Activated T-cell treated with anti-CD3 and anti-CD28 coated beads, Interleukin-2, amount 50 U/mL, for 72 hours (primary cell): ENCODE measurements around the gene CDC42BPA. TPM values are rescaled to one million over a fixed set of nuclear protein-coding genes. Genes with fewer than 3 reads are reported as not detected.

Experiments used
- ATAC-seq, 2 donors: fragments of 150-1000 bp; cut with Tn5 transposase; replicated peaks in 1 of 2; 2 replicates each; pipeline ENCODE4 v1.10.0; 2021; ENCODE audit warnings: moderate library complexity in 2 of 2, mild to moderate bottlenecking in 1 of 2
- DNase-seq, 2 donors: peaks; one replicate each; pipeline ENCODE4 v3.0.0; 2021 to 2022; ENCODE audit warnings: mixed read lengths in 1 of 2
- H3K27ac Mint-ChIP-seq: one replicate; pipeline ENCODE4 v1.8.0; 2022; ENCODE audit warnings: mild to moderate bottlenecking, moderate library complexity, mixed read lengths
- H3K27me3 Mint-ChIP-seq: one replicate; pipeline ENCODE4 v1.8.0; 2022; ENCODE audit warnings: low read depth, mixed read lengths
- H3K36me3 Mint-ChIP-seq, 2 donors: one replicate each; pipeline ENCODE4 v1.8.0; 2022; ENCODE audit warnings: mixed read lengths in 2 of 2, mild to moderate bottlenecking in 1 of 2; ENCODE audit not compliant: insufficient read depth in 2 of 2
- H3K4me1 Mint-ChIP-seq: one replicate; pipeline ENCODE4 v1.8.0; 2022; ENCODE audit warnings: low read depth, mixed read lengths
- H3K4me3 Mint-ChIP-seq, 2 donors: one replicate each; pipeline ENCODE4 v1.8.0; 2022; ENCODE audit warnings: mild to moderate bottlenecking in 2 of 2, mixed read lengths in 2 of 2, moderate library complexity in 2 of 2
- H3K9me3 Mint-ChIP-seq, 2 donors: one replicate each; pipeline ENCODE4 v1.8.0; 2022; ENCODE audit warnings: mixed read lengths in 2 of 2
- total RNA-seq, 2 donors: library from RNA; stranded (reverse); gene quantifications; one replicate each; pipeline ENCODE4 v1.2.3, GENCODE V29; 2022

The CDC42BPA gene
- total RNA-seq, 2 donors from 2014 or later = 6.2 to 11.6 TPM

DNA sequence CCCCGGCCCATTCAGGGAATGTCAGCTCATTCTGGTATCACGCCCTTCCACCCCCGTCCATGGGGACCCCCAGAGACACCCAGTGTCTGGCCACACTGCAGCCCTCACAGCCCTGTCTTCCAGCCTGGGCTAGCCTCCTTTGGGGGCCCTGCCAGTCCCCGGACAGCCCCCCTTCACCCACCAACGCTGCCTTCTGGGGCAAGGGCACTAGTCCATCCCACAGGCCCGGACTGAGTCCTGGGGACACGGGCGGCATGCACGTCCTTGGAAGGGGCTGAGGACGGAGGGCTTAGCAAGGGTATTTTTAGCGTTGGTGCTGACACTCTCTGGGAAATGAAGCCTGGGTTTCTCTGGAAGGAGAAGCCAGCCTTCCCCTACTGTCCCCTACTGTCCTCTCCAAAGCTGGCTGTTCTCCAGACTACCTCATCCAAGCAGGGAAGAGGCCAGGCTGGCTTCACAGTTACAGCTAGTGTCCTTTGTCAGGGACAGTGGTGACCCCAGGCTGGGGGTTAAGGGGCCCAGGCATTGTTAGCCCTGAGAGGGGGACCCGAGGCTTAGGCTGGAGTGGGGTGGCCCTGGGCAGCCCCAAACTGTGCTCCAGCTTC lies 338.7 kb downstream of the CDC42BPA start:
- H3K4me1 Mint-ChIP-seq = no peaks in the 10 kb centered on the region
- ATAC-seq (no peak), DNase-seq (no peak)
- no peak overlapping the region for H3K4me3 Mint-ChIP-seq
- no peaks in the 10 kb centered on the region for H3K27me3 Mint-ChIP-seq
- H3K36me3 Mint-ChIP-seq = peaks cover 0 to 4% of the 10 kb centered on the region in 2 donors
- no peak overlapping the region for H3K27ac Mint-ChIP-seq
- H3K9me3 Mint-ChIP-seq = no peaks in the 10 kb centered on the region

DNA sequence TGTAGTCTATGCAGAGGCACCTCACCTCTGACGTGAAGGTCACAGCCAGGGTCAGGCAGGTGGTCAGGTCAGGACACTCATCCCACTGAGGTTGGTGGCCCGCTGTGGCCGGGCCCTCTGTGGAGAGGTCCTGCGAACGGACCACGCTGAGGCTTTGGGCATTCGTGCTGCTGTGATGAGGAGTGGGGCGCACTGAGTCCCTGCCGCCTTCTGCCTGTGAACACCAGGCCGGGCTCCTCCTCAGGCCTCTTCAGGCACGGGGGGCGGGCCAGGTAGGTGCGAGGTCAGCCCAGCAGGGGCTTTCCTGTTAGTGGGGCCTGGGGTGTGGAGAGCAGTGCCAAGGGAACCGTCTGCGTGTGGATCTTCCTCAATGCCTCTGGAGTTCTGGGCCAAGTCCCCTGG lies 339.2 kb downstream of the CDC42BPA start:
- no peak for DNase-seq
- H3K27me3 Mint-ChIP-seq = no peaks in the 10 kb centered on the region
- H3K27ac Mint-ChIP-seq = no peak overlapping the region
- no peaks in the 10 kb centered on the region for H3K9me3 Mint-ChIP-seq
- peaks cover 0 to 4% of the 10 kb centered on the region in 2 donors for H3K36me3 Mint-ChIP-seq
- H3K4me1 Mint-ChIP-seq = no peaks in the 10 kb centered on the region
- no peak overlapping the region for H3K4me3 Mint-ChIP-seq
- ATAC-seq = no peak

DNA sequence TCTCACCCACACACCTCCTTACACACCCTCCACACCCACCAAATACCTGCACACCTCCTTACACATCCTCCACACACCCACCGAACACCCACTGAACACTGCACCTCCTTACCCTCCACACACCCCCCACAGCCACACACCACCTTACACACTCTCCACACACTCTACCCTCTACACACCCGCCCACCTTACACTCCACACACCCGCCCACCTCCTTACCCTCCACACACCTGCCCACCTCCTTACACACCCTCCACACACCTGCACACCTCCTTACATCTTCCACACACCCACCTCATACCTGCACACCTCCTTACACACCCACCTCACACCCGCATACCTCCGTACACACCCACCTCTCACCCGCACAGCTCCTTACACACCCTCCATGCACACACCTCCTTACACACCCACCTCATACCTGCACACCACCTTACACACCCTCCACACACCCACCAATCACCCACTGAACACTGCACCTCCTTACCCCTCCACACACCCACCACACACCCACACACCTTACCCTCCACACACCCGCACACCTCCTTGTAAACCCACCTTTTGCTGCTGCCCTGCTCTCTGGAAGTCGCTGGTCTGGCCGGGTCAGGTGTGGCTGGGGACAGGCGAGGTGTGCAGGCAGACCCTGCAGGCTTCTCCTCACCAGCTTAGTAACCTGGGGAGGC lies 339.7 kb downstream of the CDC42BPA start:
- ATAC-seq (no peak), DNase-seq (no peak)
- H3K27ac Mint-ChIP-seq = no peak overlapping the region
- H3K27me3 Mint-ChIP-seq = no peaks in the 10 kb centered on the region
- no peak overlapping the region for H3K4me3 Mint-ChIP-seq
- peaks cover 0 to 4% of the 10 kb centered on the region in 2 donors for H3K36me3 Mint-ChIP-seq
- no peaks in the 10 kb centered on the region for H3K9me3 Mint-ChIP-seq
- H3K4me1 Mint-ChIP-seq = no peaks in the 10 kb centered on the region

DNA sequence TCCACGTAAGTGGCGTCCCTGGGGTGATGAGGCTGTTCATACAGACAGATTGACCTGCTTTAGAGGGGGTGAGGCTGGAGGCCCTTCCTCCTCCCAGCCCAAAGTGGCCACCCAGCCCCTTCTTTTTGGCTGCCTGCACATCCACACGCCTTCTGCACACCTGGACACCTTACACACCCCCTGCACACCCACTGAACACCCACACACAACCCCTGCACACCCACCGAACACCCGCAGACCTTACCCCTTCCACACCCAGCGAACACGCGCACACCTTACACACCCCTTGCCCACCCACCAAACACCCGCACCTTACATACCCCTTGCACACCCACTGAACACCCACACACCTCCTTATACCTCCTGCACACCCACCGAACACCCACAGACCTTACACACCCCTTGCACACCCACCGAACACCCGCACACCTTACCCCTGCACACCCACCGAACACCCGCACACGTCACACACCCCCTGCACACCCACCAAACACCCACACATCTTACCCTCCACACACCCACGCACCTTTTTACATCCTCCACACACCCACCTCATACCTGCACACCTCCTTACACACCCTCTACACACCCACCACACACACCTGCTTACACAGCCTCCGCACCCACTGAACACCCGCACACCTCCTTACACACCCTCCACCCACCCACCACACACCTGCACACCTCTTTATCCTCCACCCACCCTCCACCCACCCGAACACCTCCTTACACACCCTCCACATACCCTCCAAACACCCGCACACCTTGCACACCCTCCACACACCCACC lies 340.5 kb downstream of the CDC42BPA start:
- H3K27me3 Mint-ChIP-seq = no peaks in the 10 kb centered on the region
- ATAC-seq (no peak), DNase-seq (no peak)
- no peak overlapping the region for H3K4me3 Mint-ChIP-seq
- H3K36me3 Mint-ChIP-seq = peaks cover 0 to 4% of the 10 kb centered on the region in 2 donors
- no peak overlapping the region for H3K27ac Mint-ChIP-seq
- H3K9me3 Mint-ChIP-seq = no peaks in the 10 kb centered on the region
- no peaks in the 10 kb centered on the region for H3K4me1 Mint-ChIP-seq

DNA sequence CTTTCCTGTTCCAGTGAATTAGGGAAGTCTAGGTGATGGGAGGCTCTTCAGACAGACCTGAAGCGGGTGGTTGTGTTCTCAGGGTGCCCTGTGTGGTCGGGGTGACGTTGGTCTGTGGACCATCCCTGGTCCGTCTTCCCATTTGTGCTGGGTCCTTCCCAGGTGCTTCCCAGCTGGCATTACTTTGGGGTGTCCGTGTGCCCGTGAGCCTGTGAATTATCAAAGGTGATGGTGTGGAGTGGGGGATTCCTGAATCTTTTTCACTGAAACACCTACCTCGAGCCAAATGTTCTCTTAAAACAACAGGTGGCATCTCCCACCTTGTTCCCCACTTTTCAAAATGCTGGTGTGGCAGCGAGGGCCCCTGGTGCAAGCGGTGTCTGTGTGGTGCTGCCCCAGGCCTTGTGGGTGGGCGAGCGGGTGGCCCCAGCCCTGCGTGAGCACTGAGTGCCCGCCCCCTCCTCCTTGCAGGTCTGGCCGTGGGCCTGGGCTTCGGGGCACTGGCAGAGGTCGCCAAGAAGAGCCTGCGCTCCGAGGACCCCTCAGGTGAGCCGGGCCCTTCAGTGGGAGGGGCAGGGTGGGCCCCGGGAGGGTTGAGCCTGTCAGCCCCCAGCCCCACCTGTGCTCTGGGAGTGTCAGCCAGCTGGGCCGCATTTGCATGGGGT lies 341.2 kb downstream of the CDC42BPA start:
- H3K27ac Mint-ChIP-seq = no peak overlapping the region
- DNase-seq (no peak), ATAC-seq (no peak)
- H3K27me3 Mint-ChIP-seq = no peaks in the 10 kb centered on the region
- H3K9me3 Mint-ChIP-seq = no peaks in the 10 kb centered on the region
- H3K36me3 Mint-ChIP-seq = peaks cover 0 to 4% of the 10 kb centered on the region in 2 donors
- H3K4me1 Mint-ChIP-seq = no peaks in the 10 kb centered on the region
- H3K4me3 Mint-ChIP-seq = no peak overlapping the region

DNA sequence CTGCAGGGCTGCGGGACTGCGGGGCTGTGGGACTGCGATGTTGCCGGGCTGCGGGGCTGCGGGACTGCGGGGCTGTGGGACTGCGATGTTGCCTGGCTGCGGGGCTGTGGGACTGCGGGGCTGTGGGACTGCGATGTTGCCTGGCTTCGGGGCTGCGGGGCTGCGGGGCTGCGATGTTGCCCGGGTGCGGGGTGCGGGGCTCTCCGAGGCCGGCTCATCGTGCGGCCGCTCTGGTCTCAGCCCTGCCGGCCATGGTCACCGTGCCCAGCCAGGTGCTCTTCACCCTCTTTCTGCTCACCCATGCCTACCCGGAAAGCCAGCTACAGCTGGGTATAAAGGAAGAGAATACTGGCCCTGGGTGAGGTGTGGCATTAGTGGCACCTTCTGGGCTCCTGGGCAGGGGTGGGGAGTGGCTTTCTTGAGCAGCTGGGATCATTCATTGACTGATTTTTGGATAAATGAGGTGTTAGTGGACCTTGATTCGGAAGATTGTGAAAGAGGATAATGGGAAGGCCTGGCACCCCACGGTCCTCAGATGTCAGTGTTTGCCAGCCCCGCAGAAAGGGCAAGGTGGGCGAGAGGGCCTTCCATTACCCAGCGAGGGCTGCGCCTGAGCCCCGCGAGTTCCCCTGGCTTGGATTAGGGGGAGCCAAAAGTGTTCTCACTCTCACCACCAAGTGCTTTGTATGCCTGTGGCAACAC lies 341.9 kb downstream of the CDC42BPA start:
- Mint-ChIP-seq H3K27me3 (no peaks in the 10 kb centered on the region), H3K9me3 (peaks cover 4 to 6% of the 10 kb centered on the region in 2 donors), H3K27ac (no peak overlapping the region), H3K4me1 (no peaks in the 10 kb centered on the region), H3K36me3 (peaks cover 6 to 10% of the 10 kb centered on the region in 2 donors), H3K4me3 (no peak overlapping the region)
- ATAC-seq (no peak), DNase-seq (no peak)

DNA sequence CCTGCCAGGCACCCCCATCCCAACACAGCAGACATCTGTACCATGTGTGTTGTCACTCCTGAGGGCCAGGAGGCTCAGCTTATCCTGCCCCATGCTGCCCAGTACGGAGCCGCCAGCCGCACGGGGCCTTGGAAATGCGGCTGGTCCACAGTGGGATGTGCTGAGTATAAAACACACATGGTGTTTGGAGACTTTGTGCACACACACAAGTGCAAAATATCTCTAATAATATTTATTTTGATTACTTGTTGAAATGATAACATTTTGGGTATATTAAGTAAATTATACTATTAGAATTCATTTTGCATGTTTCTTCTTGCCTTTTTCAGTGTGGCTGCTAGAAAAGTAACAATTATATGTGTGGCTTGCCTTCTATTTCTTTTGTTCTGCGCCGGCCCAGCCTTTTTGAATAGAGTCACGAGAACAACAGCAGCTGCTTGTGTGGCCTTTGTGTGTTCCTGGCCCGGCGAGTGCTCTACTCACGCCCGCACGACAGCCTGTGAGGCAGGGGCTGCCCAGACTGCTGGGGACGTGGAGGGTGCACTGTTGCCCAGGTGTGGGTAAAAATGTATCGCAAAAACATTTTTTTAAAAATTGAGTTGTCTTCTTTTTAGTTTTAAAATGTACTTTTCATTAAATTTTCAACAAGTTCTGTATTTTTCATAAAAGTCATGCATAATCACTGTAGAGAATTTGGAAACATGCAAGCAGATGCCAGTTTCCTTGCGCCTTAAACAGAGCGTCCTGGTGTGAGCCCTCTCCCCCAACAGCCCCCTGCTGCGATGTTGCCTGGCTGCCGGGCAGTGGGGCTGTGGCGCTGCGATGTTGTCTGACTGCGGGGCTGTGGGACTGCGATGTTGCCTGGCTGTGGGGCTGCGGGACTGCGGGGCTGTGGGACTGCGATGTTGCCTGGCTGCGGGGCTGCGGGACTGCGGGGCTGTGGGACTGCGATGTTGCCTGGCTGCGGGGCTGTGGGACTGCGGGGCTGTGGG lies 342.7 kb downstream of the CDC42BPA start:
- DNase-seq (no peak), ATAC-seq (no peak)
- no peaks in the 10 kb centered on the region for H3K27me3 Mint-ChIP-seq
- no peak overlapping the region for H3K27ac Mint-ChIP-seq
- H3K4me3 Mint-ChIP-seq = no peak overlapping the region
- H3K4me1 Mint-ChIP-seq = no peaks in the 10 kb centered on the region
- peaks cover 4 to 6% of the 10 kb centered on the region in 2 donors for H3K9me3 Mint-ChIP-seq
- peaks cover 8 to 10% of the 10 kb centered on the region in 2 donors for H3K36me3 Mint-ChIP-seq

DNA sequence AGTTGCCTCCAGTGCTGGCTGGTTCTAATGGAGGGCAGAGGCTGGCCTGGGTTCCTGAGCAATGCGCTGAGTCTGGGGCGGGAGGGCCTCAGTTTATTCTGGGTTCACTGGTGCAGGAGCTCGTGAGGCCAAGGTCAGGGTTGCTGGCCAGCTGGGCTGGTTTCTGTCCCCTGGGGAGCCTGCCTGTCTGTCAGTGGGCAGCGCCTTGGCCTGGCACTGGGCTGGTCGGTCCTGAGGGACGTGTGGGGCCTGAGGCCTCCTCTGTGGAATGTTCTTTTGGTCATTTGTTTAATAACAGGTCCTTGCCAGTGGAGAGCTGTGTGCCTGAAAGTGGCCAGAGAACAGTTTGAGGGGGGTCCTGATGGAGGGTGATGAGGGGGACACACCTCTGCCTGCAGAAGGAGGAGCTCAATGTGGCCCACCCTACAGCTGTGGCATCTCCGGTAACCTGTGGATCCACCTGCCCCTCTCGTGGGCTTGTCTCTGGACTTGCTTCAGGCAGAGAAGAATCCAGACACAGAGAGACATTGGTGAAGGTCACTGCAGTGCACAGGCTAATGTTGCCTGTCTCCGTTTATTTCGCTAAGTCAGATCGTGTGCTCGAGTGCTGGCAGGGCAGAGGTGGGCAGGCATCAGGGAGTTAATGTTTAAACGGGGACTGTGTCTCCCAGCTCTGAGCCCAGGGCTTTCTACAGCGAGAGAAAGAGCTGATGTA lies 343.6 kb downstream of the CDC42BPA start:
- Mint-ChIP-seq H3K27ac (no peak overlapping the region), H3K4me3 (no peak overlapping the region), H3K27me3 (no peaks in the 10 kb centered on the region), H3K36me3 (peaks cover 10% of the 10 kb centered on the region in 2 donors), H3K4me1 (no peaks in the 10 kb centered on the region), H3K9me3 (peaks cover 4 to 6% of the 10 kb centered on the region in 2 donors)
- DNase-seq = no peak
- ATAC-seq = no peak

DNA sequence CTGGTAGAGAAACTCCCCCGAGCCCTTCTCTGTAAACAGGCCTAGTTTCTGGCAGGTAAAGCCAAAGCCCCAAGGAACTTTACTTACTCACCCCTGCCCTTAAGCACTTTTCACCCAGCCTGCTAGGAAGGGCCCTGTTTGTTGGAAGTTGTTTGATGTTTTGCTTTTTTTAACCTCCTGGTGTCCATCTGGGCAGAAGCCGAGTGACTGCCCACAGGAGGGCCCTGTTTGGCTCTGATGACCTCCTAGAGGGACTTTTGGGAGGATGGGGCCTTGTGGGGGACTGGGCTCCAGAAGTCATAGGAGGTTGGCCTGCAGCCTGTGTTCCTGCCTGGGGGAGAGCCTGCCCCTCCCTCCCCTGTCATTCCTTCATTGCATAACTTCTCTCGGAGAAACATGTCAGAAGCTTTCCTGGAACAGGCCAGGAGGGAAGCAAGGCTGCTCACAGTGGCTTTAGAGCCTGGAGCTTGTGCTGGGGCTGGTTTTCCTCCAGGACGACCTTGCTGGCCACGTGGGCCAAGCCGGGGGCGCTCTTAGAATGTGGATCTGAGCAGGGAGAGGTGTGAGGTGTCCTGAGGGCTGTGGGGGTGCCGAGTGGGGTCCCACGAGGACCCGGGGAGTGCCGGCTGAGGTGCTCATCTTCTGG lies 344.3 kb downstream of the CDC42BPA start:
- no peak for DNase-seq

DNA sequence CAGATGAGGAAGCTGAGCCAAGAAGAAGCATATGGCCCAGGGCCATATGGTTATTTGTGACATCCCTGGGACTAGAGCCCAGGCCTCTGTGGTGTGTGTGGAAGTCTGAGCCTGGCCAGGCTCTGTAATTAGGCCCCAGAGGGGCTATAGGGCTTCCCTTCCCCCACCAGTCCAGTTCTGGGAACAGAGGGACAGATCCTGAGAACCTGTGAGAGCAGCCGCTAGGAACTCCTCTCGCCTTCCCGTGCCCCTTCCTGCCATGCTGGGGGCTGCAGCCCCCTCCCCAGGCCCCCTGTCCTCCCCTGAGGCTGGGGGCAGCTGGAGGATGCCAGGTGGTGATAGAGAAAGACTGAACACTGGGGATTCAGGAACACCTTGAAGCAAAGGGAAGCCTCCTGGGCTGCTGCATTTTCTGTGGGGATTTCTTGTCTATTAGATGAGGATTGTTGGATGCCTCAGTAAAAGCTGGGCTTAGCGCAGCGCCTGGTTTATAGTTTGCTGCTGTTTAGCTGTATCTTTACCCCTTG lies 344.9 kb downstream of the CDC42BPA start:
- ATAC-seq (no peak), DNase-seq (no peak)
- Mint-ChIP-seq H3K4me1 (no peaks in the 10 kb centered on the region), H3K9me3 (peaks cover 4 to 6% of the 10 kb centered on the region in 2 donors), H3K36me3 (peaks cover 10 to 15% of the 10 kb centered on the region in 2 donors), H3K27me3 (no peaks in the 10 kb centered on the region), H3K27ac (no peak overlapping the region), H3K4me3 (no peak overlapping the region)

More for the DNA sequence above, 344.3 kb downstream of the CDC42BPA start:
- Mint-ChIP-seq H3K4me3 (no peak overlapping the region), H3K9me3 (peaks cover 4 to 6% of the 10 kb centered on the region in 2 donors), H3K27ac (no peak overlapping the region), H3K27me3 (no peaks in the 10 kb centered on the region), H3K4me1 (no peaks in the 10 kb centered on the region), H3K36me3 (peaks cover 10 to 15% of the 10 kb centered on the region in 2 donors)
- no peak for ATAC-seq

DNA sequence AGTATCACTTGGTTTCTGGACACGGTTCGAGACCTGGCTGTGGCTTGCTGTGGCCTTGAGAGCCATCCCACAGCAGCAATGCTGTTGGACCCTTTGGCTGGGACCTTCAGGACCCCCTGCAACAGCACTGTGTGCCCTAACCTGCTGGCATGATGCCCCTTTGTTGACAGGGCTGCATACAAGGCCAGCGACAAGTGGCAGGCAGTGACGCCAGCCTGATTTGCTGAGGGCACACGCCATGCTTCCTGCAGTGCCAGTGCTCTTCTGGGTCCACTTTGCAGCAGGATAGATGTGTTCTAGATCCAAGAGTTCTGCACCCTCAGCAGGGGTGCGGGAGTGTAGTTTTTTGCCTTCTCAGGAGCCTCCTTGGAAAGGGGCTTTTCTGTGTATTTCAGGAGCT lies 345.4 kb downstream of the CDC42BPA start:
- Mint-ChIP-seq H3K4me3 (no peak overlapping the region), H3K4me1 (no peaks in the 10 kb centered on the region), H3K9me3 (peaks cover 4 to 6% of the 10 kb centered on the region in 2 donors), H3K27ac (peak overlapping the region; percentile 19), H3K27me3 (no peaks in the 10 kb centered on the region), H3K36me3 (peaks cover 9 to 15% of the 10 kb centered on the region in 2 donors)
- ATAC-seq (no peak), DNase-seq (no peak)
